CD4-positive, alpha-beta T cell treated with Interleukin-6 for 4 hours (primary cell): ENCODE measurements around the gene NCKAP5.

Experiments used
- DNase-seq: peaks from one replicate; pipeline ENCODE4 v3.0.0-alpha.2; 2020; ENCODE audit warnings: mixed read lengths

NCKAP5 gene

DNA sequence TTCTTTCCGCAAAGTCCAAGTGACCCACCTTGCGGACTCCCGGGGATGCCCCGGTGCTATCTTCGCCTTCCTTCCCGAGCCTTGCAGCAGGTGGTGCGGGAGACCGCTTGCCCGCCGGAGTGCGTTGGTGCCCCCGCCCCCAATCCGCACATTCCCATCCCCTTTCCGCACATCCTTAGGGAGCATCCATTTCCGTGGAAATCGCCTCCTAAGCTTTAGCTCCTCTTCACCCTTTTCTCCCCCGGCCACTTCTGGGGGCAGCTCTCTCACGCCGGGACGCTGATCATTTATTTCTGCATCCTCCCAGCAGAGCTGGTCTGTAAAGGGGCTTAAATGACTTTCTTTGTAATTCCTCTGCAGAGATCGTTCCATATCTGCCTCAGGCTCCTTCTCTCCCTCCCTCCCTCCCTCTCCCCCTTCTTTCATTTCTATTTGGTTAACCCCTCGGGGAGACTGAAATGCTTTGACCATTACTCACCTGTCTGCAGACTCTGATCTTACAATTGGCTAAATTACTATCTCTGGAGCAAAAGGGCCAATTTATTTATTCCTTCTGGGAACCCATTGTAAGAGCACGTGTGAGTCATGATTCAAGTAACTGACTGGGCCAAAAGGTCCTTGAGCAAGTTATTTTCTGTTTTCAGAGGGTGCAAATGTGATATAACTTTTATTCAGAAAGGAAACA is 897.0 kb downstream of the NCKAP5 start:
- no peak for DNase-seq

DNA sequence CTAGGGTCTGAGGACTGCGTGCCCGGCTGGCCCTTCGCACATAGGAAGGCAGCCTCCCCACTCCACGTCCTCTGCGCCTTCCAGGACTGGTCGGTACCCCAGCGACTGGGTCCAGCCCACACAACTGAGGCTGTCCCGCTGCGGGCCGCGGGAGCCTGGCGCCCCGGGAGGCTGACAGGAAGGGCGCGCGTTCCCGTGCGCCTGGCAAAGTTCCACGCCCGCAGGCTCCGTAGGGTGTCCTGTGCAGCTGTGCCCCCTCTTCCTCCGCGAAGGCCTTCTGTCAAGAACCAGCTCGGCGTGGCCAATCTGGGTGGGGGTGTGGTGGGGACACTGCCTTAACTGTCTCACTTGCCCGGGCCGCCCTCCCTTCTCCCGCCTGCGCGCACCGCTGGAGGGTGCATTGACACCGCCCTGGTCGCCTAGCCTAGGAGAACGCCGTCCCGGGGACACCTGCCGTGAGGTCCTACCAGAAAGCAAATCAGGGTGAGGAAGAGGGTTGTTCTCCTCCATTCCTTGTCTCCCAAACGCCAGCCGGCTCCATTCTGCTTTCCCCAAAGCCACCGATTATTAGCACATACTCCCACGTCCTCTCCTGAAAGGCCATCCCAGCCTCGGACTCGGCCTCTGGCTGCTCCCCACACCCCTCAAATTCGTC is 897.6 kb downstream of the NCKAP5 start:
- no peak for DNase-seq

DNA sequence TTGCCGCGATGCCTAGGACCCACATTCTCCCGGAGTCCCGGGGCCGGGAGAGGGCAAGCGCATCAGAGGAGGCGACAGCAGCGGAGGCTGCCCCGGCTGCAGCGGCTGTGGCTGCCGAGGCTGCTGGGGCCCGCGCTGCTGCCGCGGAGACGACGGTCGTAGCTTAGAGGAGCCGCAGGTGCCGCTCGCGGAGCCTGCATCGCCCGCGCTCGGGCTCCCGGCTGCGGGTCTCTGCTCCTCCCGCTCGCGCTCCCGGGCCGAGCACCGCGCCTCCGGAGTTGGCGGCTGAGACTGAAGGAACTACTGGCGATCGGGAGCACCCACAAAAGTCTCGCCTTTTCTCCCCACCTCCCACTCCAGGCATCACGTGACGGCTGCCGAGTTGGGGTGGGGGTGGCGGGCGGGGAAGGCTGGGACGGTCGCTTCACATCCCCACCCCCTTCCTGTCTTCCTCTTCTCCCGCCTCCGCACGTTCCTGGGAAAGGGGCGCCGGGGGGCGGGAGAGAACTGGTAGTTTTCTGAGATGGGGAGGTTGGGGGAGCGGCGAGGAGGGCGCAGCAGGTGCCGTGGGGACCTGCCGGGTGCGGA is 898.3 kb downstream of the NCKAP5 start, which contains the start of gene LYPD1:
Gene LYPD1, minus strand, starts transcription at position 298 of the 588 bp plus-strand sequence. Its CDS starts 273 bp downstream, at position 25.
- no peak for DNase-seq

DNA sequence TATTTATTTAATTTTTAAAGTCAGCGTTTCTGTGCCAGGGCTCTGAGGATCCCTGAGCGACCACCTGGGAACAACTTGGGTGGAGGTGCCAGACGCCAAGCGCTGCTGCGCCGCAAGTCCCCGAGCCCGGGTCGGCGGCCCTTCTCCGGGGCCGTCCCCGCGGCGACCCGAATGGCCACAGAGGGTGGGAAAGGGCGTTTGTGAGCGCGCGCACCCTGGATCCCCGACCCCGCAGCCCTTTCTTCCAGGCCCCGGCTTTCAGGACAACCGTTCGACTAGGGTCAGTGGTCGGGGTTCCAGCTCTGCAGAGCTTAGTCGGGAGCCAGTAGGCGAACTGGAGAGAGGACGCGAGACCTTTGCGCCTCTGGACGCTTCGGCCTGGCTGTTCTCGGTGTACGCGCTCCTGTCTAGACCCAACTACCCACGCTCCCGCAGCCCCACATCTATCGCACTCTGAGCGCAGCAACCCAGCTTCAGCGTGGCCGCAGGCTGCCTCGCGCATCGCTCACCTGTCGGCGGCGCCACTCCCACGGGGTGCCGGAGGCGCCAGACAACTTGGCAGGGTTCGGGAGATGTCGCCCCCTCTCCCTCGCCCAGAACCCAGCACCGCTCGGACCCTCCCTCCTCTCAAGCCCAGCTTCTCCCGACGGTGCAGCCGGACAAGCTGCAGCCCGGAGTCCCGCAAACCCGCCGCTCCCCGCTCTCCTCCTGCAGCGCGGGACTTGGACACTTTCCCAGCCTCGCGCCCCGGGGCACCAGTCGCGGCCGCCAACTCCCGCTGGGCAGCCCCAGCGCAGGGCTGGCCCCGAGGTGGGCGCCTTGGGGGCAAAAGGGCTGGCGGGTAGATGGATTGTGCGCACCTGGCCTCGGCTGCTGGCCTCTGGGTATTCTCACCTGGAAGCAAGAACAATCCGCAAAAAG is 899.0 kb downstream of the NCKAP5 start:
- DNase-seq = no peak

DNA sequence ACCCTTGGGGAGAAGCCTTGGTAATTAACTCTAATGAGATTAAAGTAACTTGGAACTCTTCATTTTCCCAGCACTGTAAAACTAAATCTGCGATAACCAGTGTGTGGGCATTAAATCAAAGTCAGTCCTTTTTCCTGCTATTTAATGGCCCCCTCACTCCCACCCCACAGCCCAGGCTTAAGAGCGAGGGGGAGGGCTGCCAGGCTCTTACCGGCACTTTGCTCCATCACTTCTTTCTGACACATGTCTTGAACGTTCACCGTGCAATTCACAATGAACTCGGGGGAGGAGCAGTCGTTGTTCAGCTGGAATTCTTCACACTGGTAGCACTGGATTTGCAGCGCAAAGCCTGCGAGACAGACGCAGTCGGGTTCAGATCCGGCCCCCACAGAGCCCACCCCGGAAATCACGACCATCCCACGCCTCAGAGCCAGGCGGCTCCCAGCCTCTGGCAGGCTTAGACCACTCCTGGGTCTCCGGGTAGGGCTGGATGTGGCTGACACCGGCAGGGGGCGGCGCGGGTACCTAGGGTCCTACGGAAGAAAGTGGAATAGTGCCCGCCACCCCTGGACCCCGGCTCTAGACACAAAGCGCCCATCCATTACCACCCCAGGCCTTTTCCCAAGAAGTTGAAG is 900.0 kb downstream of the NCKAP5 start:
- no peak for DNase-seq

DNA sequence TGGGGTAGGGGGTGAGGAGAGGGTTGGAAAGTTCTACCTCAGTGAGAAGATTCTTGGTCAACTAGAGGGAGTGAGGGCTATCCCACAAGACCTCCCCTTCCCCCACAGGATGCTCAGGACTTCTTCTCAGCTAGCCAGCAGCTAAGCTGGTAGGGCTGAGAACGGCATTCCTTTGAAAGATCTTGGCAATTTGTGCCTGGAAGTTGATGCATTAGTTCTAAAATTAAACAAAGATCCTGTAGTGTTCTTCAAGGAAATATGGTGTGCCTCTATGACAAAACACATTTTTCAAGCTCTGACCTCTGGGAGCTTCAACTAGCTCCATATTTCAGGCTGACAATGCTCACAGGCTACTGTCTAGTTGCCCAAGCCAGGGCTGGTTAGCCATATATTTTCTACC is 900.6 kb downstream of the NCKAP5 start:
- no peak for DNase-seq

DNA sequence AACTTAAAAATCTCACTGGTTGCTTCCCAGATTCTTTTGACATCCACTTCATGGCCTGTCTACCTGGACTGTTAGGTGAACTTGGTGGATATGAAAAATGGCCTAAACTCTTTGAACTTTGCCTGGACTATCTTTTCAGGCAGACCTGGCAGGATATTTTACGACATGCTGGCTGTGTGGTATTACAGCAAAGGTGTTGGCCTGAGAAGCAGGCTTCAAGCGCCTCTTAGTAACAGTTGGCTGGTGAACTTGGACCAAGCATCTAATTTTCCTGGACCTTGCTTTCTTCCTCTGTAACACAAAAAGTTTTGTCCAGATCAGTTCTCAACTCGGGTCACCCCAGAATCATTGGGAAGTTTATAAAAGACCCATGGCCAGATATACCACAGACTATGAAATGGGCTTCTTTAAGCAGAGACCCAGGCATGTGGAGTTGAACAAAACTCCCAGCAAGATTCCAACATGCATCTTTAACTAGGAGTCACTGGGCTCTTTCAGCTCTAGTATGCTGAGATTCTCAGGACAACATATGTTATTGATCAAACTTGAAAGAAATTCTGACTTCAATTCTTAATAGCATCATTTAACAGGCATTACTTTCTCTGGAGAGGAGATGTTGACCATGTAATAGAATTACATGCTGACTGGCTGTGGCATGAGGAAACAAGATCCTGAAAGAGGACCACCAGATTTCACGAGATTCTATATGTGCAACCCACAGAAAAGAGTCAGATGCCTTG is 902.7 kb downstream of the NCKAP5 start:
- no peak for DNase-seq

DNA sequence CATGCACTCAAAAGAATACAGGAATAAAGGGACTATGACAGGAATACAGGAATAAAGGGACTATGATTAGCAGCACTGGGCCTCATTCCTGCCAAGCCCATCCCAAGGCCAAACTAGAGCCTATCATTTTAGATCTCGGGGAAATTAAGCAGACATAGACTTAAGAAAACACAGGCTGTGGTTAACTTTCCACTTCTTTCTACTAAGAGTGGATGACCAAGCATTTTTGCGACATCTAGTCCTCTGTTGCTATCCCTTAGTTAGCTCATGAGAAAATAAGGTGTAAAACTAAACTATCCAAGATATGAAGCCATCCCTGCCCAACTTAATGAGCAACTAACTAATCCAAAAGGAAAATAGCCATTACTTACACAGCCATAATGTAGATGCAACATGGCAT is 904.2 kb downstream of the NCKAP5 start:
- DNase-seq = no peak

DNA sequence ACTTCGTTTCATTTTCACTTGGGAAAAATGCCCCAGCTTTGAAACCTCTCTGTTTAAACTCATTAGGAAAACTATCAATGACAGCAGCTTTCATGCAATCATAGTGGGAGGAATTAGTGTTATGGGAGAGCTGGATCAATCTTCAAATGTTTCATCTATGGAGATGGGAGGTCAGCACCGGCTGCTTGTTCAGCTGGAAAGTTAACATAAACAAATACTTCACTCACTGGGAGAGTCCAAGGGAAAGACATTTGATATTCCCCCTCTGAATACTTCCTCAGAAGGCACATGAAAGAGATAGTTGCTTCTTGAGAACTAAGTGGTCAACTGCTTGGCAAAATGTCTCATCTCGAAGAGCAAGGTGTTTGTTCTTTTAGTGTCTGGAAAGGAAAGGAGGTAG is 905.5 kb downstream of the NCKAP5 start:
- DNase-seq = no peak

DNA sequence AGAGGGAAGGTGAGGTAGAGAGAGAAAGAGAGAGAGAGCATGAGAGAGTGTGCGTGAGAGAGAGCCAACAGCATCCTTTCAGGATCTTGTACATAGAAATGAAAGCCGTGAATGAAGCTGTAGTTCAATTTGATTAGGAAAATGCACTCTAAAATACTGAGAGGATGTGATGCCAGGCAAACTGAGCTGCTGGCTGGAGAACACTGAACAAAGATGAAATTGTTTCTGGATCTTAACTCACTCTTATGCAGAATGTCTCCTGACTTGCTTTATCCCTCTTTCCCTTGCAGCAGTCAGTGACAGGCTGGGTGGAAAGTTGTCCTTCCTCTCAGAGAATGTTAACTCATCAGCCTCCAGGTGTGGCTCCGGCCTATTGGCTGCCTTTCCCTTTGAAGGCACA is 908.9 kb downstream of the NCKAP5 start:
- no peak for DNase-seq

DNA sequence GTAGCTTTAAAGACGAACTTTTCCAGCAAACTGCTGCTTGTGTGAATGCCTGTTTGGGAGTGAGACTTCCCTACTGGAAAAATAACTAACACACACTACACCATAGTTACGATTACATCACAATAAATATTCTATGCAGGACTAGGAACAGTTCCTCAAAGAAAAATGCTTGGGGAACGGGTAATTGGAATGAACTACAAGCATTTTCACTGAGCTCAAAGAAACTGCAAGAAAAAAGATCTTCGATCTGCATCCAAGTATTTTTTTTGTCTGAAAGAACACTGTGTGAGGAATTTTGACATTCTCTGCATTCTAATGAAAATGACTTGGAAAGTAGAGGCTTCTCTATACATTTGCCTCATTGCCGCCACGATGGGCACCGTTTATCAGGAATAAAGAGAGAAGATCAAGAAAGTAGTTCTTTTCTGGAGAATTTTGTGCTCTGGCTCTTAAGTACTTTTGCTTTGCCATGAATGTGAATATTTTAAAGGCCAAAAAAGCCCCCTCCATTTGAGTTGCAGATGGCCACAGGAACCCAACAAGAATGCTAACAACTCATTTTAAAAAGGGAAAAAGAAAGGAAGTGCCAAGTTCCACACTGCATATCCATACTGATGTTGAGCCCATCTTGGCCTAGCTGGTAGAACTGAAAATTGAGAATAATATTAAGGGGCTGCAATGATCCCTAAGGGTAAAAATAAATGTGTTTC is 911.8 kb downstream of the NCKAP5 start:
- no peak for DNase-seq

DNA sequence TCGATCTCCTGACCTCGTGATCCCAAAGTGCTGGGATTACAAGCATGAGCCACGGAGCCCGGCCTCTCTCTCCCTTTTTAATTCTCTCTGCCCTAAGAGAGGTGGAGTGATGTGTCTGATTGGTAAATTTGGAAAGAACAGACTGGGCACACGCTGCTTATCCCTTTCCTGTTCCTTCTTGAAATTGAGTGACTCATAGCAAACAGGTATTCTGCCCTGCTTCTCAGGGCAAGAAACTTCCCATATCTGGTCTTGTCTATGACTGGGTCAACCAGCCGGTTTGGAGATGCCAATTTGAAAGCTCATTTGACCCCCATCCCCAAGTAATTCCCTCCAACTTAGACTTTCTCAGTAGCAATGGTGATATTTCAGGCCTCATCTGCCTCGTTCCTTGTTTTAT is 913.3 kb downstream of the NCKAP5 start:
- DNase-seq = no peak

DNA sequence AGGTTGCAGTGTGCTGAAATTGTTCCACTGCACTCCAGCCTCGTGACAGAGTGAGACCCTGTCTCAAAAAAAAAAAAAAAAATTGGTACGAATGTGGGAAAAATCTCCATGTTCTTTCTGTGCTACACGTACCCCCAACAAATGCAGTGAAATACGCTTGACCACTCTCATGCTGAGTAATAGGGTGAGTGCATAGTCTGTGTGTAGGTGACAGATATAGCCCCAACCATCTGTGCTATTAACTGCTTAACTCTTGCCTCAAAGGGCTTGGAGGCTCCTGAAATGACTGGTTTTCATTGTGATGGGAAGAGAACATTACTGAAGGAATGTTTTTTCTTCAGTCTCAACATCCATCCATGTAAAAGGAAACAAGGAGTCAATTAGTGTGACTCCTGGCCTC is 913.9 kb downstream of the NCKAP5 start:
- no peak for DNase-seq

DNA sequence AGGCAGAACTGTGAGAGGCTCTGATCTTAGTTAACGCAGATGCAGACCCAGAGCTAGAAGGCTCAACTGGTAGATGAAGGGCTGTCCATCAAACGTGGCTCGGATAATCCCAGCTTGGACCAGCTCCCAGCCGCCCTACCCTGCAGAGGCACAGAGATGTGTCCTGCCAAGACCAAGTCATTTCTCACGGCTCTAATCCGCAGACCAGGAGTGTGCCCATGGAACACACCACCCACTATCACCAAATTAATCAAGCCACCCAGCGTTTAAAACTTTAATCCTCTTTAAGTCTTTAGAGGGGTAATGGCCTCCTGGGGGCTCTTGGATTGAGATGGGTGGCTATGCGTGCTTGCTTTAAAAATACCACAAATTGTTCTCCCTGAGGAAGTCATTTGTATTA is 915.8 kb downstream of the NCKAP5 start:
- no peak for DNase-seq

DNA sequence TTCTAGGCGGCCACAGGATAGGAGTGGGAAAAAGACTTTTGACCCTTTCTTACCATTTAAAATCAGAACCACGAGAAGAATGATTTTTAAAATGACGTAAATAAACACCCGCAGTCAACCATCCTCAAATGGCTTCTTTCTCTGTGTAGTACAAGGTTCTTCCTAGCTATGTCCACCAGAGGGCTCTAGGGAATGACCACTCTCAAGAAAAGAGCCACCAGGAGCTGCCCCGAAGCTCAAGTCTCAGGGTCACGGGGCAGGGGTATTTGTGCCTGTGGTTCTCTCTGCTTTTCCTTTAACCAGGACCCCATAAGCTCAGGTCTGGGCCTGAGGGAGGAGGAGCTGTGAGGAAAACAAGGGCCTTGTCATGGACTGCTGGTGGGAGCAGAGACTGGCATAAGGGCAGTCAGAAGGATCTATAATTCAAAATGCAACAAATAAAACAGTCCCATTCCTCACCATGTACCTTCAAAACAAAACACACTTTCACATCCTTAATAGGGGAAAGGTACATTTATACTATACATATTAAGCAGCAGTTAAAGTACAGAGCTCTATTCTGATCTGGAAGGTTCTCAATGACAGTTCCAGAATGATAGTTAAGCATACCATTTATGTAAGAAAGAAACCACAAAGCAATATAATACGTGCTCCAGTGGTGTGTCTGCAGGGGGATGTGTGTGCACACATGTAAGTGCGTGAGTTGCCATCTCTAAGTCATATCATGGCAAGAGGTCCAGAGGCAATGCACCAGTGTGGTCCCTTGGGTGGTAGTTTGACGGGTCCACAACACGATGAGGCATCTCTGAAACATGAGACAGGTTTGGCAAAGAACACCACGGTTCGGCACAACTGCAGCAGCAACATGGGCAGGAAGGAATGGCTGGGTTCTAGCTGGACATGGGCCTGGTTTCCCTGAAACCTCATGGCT is 916.9 kb downstream of the NCKAP5 start:
- no peak for DNase-seq

DNA sequence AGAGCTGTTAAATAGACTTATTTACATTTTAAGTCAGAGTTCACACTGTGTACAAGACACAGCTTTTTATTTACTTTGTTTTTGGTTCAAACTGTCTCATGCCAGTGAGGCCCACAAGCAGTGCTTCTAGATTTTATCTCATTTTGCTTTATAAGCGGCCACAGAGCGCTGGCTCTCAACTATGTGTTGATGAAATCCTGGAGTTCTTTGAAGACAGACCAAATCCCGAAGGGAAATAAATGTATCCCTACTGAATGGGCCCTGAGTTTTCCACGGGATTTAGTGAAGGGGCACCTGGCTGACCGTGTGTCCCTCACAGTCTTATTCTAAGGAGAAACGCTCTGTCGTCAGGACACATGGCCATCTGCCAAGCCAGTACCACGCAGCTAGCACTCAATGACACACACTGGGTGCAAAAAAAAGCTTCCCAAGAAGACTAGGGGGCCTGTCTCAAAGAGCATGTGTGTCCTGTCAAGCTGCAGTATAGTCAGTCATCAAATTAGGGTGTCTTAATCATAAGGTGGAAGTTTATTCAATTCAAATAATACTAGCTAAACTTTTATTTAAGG is 921.6 kb downstream of the NCKAP5 start:
- no peak for DNase-seq

DNA sequence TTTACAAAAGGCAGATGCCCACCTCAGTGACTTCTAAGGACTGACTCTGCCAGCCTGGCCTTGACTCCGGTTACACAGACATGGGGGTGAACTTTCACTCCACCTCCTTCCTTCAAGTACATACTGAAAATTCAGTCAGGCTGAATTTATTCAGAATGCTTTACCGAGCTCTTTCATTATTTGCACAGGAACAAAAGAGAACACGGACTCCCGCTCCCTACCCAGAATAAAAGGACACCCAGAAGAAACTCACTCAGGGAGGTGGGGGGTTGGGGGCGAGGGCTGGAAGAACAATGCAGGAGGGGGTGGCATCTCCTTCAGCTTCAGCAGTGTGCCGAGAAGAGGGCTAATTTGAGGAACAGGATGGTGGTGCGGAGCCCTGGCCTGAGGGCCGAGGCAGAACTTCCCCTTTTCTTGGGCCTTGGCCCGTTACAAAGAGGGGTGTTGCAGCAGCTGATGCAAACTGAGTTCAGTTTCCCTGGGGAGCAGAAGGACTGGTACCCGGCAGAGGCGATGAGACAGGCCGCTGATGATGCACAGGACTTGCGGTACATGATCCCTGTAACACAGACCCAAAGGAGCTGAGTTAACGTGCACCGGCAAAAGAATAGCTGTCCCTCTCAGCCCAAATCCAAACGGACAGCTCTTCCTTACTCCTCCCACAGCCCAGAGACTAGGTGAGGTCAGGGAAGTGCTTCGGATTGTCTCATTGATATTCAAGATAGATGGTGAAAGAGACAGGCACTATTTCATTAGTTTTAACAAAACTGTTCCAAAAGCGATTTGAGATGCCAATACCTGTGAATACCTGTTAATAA is 922.3 kb downstream of the NCKAP5 start:
- no peak for DNase-seq

DNA sequence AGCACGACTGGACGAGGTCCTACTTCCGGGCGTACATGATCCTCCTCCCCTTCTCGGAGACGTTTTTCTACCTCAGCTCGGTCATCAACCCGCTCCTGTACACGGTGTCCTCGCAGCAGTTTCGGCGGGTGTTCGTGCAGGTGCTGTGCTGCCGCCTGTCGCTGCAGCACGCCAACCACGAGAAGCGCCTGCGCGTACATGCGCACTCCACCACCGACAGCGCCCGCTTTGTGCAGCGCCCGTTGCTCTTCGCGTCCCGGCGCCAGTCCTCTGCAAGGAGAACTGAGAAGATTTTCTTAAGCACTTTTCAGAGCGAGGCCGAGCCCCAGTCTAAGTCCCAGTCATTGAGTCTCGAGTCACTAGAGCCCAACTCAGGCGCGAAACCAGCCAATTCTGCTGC is 923.1 kb downstream of the NCKAP5 start:
- DNase-seq = no peak

DNA sequence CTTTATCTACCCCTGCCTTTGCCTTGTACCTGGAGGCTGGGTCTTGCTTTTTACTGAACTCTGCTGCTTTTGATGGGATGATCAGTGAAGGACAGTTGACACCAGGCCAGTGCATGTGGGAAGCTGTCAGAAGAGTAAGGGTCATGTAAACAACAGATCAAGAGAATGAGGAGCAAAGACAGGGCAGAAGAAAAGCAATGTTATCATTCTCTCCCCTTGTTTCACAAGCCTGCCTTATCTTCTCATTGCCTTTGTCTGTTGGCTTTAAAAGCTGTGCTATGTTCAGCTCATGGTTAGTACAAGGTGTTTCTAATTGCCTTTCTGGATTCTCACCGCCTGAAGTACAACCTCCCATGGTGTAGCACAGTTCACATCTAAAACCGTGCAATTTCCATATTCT is 925.8 kb downstream of the NCKAP5 start:
- no peak for DNase-seq
